Left lung (tissue), 10 donors: ENCODE measurements around the gene PRDM10. TPM values are rescaled to one million over a fixed set of nuclear protein-coding genes. Genes with fewer than 3 reads are reported as not detected.
"Not testable (repeated sequence)": the region's sequence is repeated elsewhere in the genome, so short reads cannot be mapped to it uniquely, and the experiment has no call there.

Experiments
- ATAC-seq: fragments of 200-7000 bp; cut with Tn5 transposase; one replicate; pipeline ENCODE4 v1.9.1; 2020; ENCODE audit warnings: moderate library complexity
- DNase-seq, 4 donors: peaks; one replicate each; pipeline ENCODE4 v3.0.0-alpha.2; 2013 to 2020
- H3K27ac ChIP-seq, 2 donors: fragments of 200-600 bp; sonication (generic) in 1 of 2; one replicate each; pipeline versions ENCODE4 v1.5.0 to v1.8.0; 2020 to 2021
- H3K27me3 ChIP-seq, 2 donors: fragments of 200-600 bp; sonication (generic) in 1 of 2; one replicate each; pipeline versions ENCODE4 v1.5.0 to v1.8.0; 2020 to 2021
- H3K36me3 ChIP-seq, 2 donors: fragments of 200-600 bp; sonication (generic) in 1 of 2; one replicate each; pipeline versions ENCODE4 v1.5.0 to v1.8.0; 2020 to 2021
- H3K4me1 ChIP-seq, 2 donors: fragments of 200-600 bp; one replicate each; pipeline ENCODE4 v1.8.0; 2021
- H3K4me3 ChIP-seq, 2 donors: fragments of 200-600 bp; sonication (generic) in 1 of 2; one replicate each; pipeline versions ENCODE4 v1.5.0 to v1.8.0; 2020 to 2021; ENCODE audit warnings: mild to moderate bottlenecking in 1 of 2
- H3K9me3 ChIP-seq, 2 donors: fragments of 200-600 bp; sonication (generic) in 1 of 2; one replicate each; pipeline versions ENCODE4 v1.5.0 to v1.8.0; 2020 to 2021
- intact Hi-C, 2 donors: fragments of 100-400 bp; cut with DNase I; formaldehyde crosslinking; loops; one replicate each; pipeline versions ENCODE4 v1.11.2 to v1.14.2; 2022
- polyA plus RNA-seq, 6 donors: library from polyadenylated mRNA; unstranded; fragments of 120-200 nt; gene quantifications; one replicate each; pipeline ENCODE4 v1.2.1, GENCODE V29; 2013; ENCODE audit not compliant: insufficient read length in 6 of 6
- total RNA-seq, 2 donors: library from RNA; stranded (reverse); fragmentation: NEBNext Ultra II Directional; extraction: Animal tissue kit (Norgen Biotek cat#: 25700); gene quantifications; one replicate each; pipeline ENCODE4 v1.2.1, GENCODE V29; 2021
- TF ChIP-seq, protein P1 (sequence below), 2 donors: fragments of 200-600 bp; sonication (generic) in 1 of 2; IDR thresholded peaks; one replicate each; pipeline versions ENCODE4 v1.5.0 to v1.8.0; 2021; ENCODE audit warnings: antibody characterized with exemption in 2 of 2
- donor health status: DM: no; HTN: yes; CAD: no.
- donor health status: DM: no; HTN: no; CAD: no.

PRDM10 gene
- total and polyA plus RNA-seq, 8 donors, result 8.0 to 15.9 (median 10.6) TPM

GRCh38 chr11:129955282-129955681, 47.4 kb downstream of the PRDM10 start:
- peaks cover 0 to 28% of the 10 kb centered on the region in 2 donors for H3K36me3 ChIP-seq
- ATAC-seq (no peak), DNase-seq (no peak)
- H3K27me3 ChIP-seq, result no peaks in the 10 kb centered on the region
- H3K9me3 ChIP-seq, result no peaks in the 10 kb centered on the region
- H3K4me3 ChIP-seq, result no peak overlapping the region
- intact Hi-C loops, result no loop called here
- peaks cover 0 to 13% of the 10 kb centered on the region in 2 donors for H3K4me1 ChIP-seq
- H3K27ac ChIP-seq, result no peak overlapping the region
- TF ChIP-seq, protein P1, sequence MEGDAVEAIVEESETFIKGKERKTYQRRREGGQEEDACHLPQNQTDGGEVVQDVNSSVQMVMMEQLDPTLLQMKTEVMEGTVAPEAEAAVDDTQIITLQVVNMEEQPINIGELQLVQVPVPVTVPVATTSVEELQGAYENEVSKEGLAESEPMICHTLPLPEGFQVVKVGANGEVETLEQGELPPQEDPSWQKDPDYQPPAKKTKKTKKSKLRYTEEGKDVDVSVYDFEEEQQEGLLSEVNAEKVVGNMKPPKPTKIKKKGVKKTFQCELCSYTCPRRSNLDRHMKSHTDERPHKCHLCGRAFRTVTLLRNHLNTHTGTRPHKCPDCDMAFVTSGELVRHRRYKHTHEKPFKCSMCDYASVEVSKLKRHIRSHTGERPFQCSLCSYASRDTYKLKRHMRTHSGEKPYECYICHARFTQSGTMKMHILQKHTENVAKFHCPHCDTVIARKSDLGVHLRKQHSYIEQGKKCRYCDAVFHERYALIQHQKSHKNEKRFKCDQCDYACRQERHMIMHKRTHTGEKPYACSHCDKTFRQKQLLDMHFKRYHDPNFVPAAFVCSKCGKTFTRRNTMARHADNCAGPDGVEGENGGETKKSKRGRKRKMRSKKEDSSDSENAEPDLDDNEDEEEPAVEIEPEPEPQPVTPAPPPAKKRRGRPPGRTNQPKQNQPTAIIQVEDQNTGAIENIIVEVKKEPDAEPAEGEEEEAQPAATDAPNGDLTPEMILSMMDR (IDR thresholded peaks at IDR 0.05), result no peak

DNA sequence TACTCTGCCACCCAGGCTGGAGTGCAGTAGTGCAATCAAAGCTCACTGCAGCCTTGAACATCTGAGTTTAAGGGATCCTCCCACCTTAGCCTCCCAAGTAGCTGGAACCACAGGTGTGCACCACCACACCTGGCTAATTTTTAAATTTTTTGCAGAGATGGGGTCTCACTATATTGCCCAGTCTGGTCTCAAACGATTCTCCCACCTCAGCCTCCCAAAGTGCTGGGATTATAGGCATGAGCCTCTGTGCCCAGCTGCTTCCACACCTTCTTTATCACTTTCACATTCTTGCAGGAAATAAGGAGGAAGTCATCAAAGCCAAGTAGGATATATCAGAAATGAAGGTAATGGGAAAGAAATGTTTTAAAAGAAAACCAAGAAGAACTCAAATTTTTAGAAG, 47.9 kb downstream of the PRDM10 start:
- ATAC-seq, H3K27me3 ChIP-seq, H3K27ac ChIP-seq, H3K4me3 ChIP-seq, H3K9me3 ChIP-seq, intact Hi-C loops, DNase-seq: not testable (repeated sequence)
- Histone ChIP-seq H3K4me1 (peaks cover 0 to 18% of the 10 kb centered on the region in 2 donors), H3K36me3 (peaks cover 0 to 28% of the 10 kb centered on the region in 2 donors)

DNA sequence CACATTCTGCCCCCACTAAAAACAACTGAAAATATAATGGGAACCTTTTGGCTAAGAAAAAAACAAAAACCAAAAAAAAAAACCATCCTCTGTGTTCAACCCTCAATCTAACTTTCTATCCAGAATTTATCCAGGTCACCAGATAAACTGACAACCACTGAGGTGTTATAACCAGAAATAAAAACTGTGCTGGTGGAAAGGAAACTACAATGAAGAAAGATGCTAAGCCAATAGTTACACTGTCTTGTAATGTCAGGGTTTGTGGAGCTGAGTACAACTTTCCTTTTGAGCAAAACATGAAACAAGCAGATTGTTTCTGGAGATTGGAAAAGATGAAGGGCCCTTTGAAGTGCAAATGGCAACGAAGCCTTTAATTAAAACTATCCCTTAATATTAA, 50.8 kb downstream of the PRDM10 start:
- H3K4me3 ChIP-seq, result no peak overlapping the region
- intact Hi-C loops, result no loop called here
- no peak overlapping the region for H3K27ac ChIP-seq
- no peaks in the 10 kb centered on the region for H3K27me3 ChIP-seq
- TF ChIP-seq, protein P1 (IDR thresholded peaks at IDR 0.05), result no peak
- DNase-seq (no peak), ATAC-seq (no peak)
- H3K4me1 ChIP-seq, result peaks cover 0 to 26% of the 10 kb centered on the region in 2 donors
- H3K9me3 ChIP-seq, result no peaks in the 10 kb centered on the region
- H3K36me3 ChIP-seq, result peaks cover 0 to 20% of the 10 kb centered on the region in 2 donors

DNA sequence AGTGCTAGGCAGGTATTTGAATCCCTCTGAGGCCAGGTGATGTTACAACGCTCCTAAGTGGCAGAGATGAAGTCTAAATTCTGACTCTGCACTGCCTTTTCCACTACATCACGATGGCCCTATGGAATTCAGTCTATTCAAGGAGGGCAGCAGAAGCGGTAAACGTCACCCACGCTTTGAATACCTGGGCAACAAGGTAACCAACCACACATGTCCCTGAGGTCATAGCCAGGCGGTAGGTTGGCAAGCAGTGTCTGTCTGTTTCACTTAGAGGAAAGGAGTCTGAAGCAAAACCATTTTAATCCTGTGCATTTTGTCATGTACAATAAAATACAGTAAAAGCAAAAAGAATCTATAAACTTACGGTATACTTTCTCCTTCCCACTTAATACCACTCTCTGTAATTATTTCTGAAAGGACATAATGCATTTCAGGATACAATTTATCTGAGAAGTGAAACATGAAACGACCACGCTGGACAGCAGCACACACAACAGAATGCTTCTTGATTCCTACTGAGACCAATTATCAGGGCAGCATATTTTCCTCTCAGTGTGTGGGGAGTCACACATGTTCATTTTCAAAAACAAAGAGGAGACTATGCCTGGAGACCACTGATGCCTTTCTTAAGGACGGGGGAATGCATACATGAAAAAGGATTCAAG, 51.3 kb downstream of the PRDM10 start:
- Histone ChIP-seq H3K36me3 (peaks cover 0 to 20% of the 10 kb centered on the region in 2 donors), H3K4me1 (peaks cover 0 to 26% of the 10 kb centered on the region in 2 donors), H3K27me3 (no peaks in the 10 kb centered on the region), H3K27ac (no peak overlapping the region), H3K4me3 (no peak overlapping the region), H3K9me3 (no peaks in the 10 kb centered on the region)
- TF ChIP-seq, protein P1 (IDR thresholded peaks at IDR 0.05), result no peak
- intact Hi-C loops, result no loop called here
- ATAC-seq (no peak), DNase-seq (no peak)

DNA sequence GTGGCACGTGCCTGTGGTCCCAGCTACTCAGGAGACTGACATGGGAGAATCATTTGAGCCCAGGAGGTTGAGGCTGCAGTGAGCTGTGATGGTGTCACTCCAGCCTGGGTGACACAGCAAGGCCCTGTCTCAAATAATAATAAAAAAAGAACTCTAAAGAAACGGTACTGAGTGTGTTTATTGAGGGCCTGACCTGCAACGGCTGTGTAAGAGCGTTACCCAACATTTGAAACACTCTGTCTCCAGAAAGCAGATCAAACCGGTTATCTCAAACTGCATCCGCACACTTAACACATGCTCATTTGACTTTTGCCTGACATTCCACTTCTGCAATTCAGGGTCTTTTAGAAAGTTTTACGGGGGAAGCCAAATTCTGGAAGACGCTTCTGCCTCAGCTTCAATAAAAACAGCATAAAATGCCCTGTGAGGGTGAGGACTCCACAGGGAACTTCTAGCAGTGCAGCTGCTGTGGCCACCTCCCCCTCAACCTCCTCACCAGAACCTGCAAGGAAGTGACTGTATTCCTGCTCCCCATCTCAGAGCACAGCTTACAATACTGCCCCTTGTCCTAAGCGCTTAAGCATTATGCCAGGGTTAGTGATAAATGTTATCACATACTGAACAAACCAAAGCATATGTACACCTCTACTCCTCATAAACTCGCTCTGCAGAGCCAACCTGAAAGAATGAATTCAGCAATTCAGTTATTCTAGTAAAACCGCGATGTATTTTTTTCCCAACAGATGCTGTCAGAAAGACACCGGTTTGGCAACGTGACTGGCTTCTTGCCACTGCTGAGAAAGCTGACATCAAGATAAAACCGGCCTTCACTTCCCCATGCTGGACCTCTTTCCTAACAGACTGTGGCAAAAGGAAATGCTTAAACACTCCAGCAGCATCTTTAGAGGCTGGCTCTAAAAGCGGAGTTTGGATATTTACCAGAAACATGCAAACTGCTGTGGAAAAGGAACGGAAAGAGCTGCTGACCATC, 52.2 kb downstream of the PRDM10 start:
- Histone ChIP-seq H3K9me3 (no peaks in the 10 kb centered on the region), H3K27me3 (no peaks in the 10 kb centered on the region), H3K4me1 (peaks cover 0 to 26% of the 10 kb centered on the region in 2 donors), H3K4me3 (no peak overlapping the region), H3K27ac (peak overlapping the region in 1 of 2 donors; percentile 68), H3K36me3 (peaks cover 0 to 23% of the 10 kb centered on the region in 2 donors)
- DNase-seq, result peak in 3 of 4 donors; percentile 63 to 73 (median 66)
- TF ChIP-seq, protein P1 (IDR thresholded peaks at IDR 0.05), result no peak
- intact Hi-C loops, result no loop called here
- peak; percentile 83 for ATAC-seq
